GM12801 (cell line): ENCODE measurements around the gene SH3RF3.

ENCODE experiments used
- CTCF ChIP-seq: IDR thresholded peaks from one replicate; pipeline ENCODE4 v1.5.1; 2011; ENCODE audit warnings: control low read depth; ENCODE audit not compliant: insufficient read length; ENCODE audit errors: extremely low read depth

The SH3RF3 gene

DNA sequence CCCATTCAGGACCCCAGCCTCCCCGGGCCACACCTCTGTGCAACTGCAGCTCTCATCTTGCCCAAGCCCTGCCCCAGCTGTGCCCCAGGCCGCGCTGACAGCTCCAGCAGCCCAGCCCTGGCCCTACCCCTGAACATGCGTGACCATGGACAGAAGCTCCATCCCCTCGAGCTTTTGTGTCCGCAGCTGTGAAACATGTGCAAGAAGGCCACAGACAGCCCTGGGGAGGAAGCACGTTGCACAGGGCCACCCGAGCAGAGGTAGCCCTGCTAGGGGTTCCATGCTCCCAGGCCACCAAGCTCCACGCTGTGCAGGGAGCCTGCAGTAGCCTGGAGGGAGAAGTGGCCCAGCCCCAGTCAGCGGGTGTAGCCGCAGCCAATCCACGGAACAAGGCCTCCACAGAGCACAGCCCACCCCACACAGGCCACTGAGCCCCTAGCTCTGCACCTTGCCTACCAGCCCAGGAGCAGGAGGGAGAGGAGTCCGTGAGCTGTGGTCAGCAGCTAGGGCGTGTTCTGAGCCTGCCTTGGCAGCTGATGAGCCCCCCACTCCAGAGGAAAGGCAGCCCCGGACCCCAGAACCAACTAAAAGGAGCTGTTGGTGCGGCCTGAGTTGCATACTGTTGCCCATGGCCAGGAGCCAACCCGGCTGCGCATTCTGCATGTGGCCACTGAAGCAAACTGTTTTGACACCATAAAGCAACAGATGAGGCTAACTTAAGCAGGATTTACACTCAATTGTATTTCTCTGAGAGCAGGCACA is 300.7 kb downstream of the SH3RF3 start:
- no peak for TF ChIP-seq CTCF

DNA sequence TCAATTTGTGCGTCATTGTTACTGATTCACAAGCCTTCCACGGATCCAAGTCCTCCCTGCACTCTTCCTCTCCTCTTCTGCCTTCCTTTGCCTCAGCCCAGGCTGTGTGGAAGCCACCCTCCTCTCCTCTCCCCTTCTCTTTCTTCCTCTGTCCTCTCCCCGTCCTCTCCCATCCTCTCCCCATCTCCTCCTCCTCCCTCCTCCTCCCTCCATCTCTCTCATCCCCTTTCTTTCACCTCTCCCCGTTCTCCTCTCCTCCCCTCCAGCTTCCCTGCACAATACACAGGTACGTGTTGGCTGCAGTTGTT is 301.3 kb downstream of the SH3RF3 start:
- TF ChIP-seq CTCF = no peak

GRCh38 chr2:109432421-109432820 is 303.4 kb downstream of the SH3RF3 start:
- TF ChIP-seq CTCF = no peak

DNA sequence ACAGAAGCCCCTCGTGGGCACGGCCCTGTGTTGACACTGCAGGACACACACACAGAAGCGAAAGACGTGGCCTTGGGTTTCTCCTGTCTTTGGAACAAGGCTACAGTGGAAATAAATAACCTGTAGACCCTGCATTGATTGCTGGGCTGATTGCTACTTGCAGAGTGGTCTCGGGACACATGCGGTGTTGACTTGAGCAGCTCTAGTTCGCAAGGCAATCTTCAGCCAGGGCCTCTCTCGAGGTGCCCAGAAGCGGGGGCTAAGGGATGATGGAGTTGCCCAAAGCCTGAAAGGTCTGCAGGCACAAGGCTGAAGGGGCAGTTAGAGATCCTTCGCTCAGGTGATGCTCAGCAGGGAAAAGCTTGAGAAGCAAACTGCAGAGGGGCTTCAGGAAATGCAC is 304.5 kb downstream of the SH3RF3 start:
- TF ChIP-seq CTCF = no peak

DNA sequence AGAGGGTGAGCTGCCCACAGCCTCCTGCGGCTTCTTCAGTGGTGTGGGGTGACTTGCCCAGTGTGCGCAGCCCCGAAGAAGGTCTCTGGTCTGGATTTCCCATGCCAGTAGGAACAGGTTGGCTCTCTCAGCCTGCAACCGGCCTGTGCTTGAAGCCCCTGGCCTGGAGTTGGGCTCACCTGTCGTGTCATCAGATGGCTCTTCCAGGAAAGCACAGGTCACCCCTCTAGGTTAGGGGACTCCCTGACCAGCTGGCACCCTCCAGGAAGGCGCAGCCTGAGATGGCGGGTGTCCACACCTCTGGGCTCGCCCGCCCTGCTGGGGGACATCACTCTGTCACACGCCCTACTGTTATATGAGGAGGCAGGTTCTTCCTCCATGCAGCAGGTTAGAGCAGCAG is 304.9 kb downstream of the SH3RF3 start:
- TF ChIP-seq CTCF = no peak

- TF ChIP-seq CTCF = no peak
These were observed 305.3 kb downstream of the SH3RF3 start for GRCh38 chr2:109434351-109434750.

DNA sequence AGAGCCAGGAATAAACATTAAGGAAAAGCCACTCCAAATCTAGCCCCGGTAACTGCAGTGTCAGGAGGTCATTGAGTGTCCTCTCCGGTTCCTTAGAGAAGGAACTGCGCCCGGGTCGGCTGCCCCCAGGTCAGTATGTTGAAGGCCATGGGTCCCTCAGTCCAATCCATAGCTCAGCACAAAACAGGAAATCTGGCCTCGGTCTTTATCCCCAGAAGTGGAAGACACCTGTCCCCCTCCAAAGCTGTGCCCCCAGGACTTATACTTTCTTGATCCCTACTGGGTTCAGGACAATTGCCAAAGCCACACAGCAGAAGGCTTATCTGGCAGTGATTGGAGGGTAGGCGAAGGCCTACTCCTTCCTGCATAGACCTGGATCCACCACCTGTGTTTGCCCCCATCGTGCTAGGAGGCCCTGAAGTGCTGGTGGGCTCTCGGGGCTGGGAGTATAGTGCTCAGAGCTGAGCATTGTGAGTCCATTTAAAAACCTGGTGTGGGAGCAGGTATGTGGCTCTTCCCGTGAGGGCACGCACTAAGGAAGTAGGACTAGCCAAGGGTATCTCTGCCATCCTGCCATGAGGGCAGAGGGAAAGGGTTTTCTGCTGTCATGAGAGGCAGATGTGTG is 306.2 kb downstream of the SH3RF3 start:
- no peak for TF ChIP-seq CTCF
